ENCODE measurements around the gene PCARE. TPM values are rescaled to one million over a fixed set of nuclear protein-coding genes. Genes with fewer than 3 reads are reported as not detected.

Gene PCARE
- total RNA-seq, 1 experiment from 2014 or later: not detected

DNA sequence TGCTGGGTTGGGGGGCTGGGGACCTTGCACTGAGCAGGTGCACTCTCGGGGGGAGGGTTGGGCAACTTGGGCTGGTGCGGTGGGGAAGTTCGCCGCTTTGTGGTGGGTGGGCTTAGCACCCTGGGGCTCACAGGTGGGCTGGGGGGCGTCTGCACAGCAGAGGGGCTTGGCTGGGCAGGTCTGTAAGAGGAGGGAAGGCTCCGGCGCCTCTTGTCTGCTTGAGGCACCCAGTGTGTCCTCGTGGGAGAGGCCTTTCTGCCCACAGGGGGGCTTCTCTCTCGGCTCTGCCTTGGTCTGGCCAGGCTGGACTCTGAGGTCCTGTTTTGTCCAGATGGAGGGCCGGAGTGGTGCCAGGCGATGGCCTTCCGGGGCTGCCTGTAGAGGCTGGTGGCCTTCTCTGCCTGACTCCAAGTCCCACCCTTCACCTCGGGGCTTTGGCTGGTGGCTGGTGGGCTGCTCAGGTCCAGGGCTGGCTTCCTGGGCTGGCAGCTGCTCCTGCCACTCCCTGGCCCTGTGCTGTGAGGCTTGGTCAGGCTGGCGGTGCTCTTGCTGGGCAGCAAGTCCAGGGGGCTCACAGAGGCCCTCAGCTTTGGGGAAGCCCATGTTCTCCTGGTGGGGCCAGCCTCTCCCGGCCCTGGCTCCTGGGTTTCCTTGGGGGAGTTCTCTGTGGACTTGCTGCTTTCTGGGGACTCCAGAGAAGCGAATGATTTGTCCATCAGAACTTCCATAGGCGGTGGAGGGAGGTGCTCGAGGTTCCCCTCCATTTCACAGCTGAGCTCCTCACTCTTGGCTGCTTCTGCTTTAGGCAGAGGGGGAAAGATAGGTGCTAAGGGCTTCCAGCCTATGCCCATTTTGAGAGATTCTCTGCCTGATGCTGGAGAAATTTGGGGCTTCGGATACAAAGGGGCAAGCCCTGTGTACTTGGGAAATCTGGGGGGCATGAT lies 3.0 kb downstream of the PCARE start:
- Histone ChIP-seq H3K9me3 (no peaks in the 10 kb centered on the region), H3K4me3 (no peak overlapping the region), H3K27me3 (no peaks in the 10 kb centered on the region), H3K36me3 (no peaks in the 10 kb centered on the region)
- DNase-seq: no peak

DNA sequence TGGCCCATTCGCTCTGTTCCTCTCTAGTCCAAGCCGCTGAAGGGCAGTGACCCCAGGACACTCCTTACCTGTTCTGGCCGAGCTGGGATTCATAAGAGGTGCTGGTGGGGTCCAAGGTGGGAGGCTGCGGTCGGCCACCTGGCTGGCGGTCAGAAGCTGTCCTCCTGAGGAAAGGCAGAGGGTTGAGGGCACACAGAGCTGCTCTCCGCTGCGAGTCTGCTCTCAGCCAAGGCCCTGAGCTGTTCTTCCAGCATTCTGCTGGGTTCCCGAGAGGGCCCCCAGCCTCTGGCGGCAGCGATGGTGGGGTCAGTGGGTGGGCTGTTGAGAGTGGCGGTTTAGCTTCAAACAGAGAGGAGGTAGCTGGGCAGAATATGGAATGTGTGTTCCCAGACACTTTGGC lies 3.8 kb downstream of the PCARE start:
- no peaks in the 10 kb centered on the region for H3K36me3 ChIP-seq
- no peaks in the 10 kb centered on the region for H3K27me3 ChIP-seq
- H3K9me3 ChIP-seq: no peaks in the 10 kb centered on the region
- H3K4me3 ChIP-seq: no peak overlapping the region
- DNase-seq: no peak

GRCh38 chr2:29068513-29068912 lies 5.8 kb downstream of the PCARE start:
- H3K27me3 ChIP-seq: no peaks in the 10 kb centered on the region
- H3K36me3 ChIP-seq: no peaks in the 10 kb centered on the region
- no peaks in the 10 kb centered on the region for H3K9me3 ChIP-seq
- H3K4me3 ChIP-seq: no peak overlapping the region
- DNase-seq: no peak

- no peaks in the 10 kb centered on the region for H3K27me3 ChIP-seq
- no peaks in the 10 kb centered on the region for H3K36me3 ChIP-seq
- no peak overlapping the region for H3K4me3 ChIP-seq
- H3K9me3 ChIP-seq: no peaks in the 10 kb centered on the region
- no peak for DNase-seq
Observed at GRCh38 chr2:29066997-29067605, 7.2 kb downstream of the PCARE start.

DNA sequence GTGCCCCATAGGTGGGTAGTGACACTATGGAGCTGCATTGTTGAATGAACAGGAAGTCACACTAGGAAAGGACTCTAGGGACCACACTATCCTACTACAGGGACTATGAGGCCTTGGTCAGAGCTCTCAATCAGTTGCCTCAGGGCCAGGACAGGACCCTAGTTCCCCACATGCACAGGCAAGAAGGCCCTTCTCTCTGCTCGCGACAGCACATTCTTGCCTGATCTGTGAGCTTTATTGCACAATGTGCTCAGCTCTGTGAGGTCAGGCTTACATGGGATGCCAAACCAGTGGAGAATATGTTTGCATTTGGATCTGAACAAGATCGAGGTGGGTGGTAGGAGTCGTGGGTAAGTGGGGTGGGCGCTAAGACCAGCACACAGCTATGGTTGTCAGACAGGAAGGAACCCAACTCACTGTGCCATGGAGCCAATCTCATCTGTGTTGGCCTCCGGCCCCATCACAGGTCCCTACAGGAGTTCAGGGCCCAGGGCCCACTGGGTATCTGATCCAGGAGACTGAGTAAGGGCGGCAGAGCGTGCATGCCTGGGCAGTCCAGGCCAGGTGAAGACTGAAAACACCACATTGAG lies 8.0 kb downstream of the PCARE start:
- no peaks in the 10 kb centered on the region for H3K36me3 ChIP-seq
- DNase-seq: no peak

DNA sequence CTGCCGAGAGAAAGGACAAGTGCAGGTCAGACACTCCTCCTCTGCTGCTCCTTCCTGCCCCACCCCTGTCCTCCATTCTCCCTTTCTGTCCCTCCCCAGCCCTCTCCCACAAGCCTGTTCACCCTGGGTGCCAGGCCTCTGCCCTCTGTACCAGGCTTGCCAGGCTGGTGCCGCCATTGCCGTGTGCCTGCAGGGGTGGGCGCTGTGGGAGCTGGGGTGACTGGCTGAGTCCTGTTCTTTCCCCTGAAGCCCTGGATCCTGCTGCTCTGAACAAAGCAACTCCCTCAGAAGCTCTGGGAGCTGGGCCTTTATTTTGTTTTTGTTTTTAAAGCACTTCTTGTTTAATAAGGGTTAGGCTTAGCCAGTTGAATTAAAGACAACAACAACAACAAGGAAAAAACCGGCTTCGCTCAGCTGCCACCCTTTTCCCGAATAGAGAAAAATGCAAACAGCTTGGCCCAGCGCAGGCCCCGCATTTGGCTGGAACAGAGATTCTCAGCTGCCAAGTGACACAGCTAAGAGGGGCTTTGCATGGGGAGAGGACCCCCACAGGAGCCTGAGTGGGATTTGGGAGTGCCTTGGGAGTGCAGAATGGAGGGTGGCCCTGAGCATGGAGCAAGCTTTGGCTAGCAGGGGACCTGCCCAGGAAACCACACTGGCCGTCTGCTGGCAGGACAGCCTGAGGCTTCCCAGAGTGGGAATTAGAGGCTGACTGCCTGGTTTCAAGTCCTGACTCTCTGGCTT lies 9.1 kb downstream of the PCARE start:
- DNase-seq: no peak
- H3K36me3 ChIP-seq: no peaks in the 10 kb centered on the region
- no peaks in the 10 kb centered on the region for H3K9me3 ChIP-seq
- no peak overlapping the region for H3K4me3 ChIP-seq
- H3K27me3 ChIP-seq: no peaks in the 10 kb centered on the region

More for the DNA sequence above, 8.0 kb downstream of the PCARE start:
- no peaks in the 10 kb centered on the region for H3K9me3 ChIP-seq
- H3K27me3 ChIP-seq: no peaks in the 10 kb centered on the region
- no peak overlapping the region for H3K4me3 ChIP-seq

DNA sequence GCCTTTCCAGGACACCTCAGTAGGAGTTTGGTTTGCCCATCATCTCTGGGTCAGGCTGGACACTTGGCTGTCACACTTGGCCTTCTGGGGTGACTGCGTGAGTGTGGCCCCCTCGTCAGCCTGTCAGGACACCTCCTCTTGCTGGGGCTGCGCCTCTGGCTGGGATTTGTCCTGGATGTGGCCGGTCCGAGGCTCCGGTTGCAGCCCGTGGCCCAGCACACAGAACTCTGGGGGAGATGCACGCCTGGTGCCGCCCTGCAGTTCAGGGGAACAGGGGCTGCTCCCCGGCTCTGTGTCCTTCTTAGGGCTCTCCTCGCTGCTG lies 9.6 kb downstream of the PCARE start:
- Histone ChIP-seq H3K36me3 (no peaks in the 10 kb centered on the region), H3K4me3 (no peak overlapping the region), H3K9me3 (no peaks in the 10 kb centered on the region), H3K27me3 (no peaks in the 10 kb centered on the region)
- no peak for DNase-seq

DNA sequence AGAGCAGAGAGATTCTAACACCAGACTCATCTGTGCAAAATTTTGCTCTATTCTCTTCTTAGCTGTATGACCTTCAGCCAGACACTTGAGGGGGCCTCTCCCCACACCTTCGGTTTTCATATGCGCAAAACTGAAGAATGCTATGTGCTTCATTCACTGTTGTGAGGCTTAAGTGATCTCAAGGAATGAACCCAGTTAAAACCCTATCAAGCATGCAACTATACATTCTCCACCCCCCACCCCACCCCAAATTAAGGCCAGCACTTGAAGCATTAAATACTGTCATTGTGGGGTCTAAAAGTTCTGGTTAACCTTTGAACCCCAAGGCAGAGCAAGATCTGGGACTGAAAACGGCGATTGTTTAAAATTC lies 10.0 kb downstream of the PCARE start:
- H3K27me3 ChIP-seq: no peaks in the 10 kb centered on the region
- no peaks in the 10 kb centered on the region for H3K36me3 ChIP-seq
- no peaks in the 10 kb centered on the region for H3K9me3 ChIP-seq
- no peak overlapping the region for H3K4me3 ChIP-seq
- no peak for DNase-seq

- H3K9me3 ChIP-seq: no peaks in the 10 kb centered on the region
- no peaks in the 10 kb centered on the region for H3K27me3 ChIP-seq
- peak; percentile 83 for DNase-seq
- H3K36me3 ChIP-seq: no peaks in the 10 kb centered on the region
- H3K4me3 ChIP-seq: 0 out of 2 replicates have a peak overlapping the region, but pooled peaks have one; percentile 4
Observed at GRCh38 chr2:29063646-29064345, 10.5 kb downstream of the PCARE start.

GRCh38 chr2:29063056-29063455 lies 11.3 kb downstream of the PCARE start:
- DNase-seq: peak; percentile 69
- no peak overlapping the region for H3K4me3 ChIP-seq
- H3K36me3 ChIP-seq: no peaks in the 10 kb centered on the region
- no peaks in the 10 kb centered on the region for H3K27me3 ChIP-seq
- no peaks in the 10 kb centered on the region for H3K9me3 ChIP-seq

DNA sequence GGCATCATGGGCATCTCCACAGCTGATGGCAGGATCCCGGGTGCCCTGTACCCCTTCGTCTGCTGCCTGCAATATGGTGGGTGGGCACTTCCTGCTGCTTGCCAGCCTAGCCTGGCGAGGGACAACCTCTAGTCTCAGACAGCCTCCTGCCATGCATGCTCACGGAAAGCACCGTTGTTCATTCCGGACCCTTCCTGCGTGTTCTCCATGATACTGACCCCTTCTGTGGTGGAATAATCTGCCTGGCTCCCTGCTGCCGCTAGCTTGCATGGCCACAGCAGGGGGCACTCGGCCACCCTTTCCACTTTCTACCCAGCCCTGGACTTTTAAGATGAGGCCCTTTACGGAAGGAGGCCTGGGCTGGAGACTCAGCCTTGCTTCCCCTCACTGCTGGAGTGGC lies 12.0 kb downstream of the PCARE start:
- DNase-seq: no peak
- Histone ChIP-seq H3K27me3 (no peaks in the 10 kb centered on the region), H3K4me3 (no peak overlapping the region), H3K9me3 (no peaks in the 10 kb centered on the region), H3K36me3 (no peaks in the 10 kb centered on the region)

GRCh38 chr2:29061616-29062015 lies 12.7 kb downstream of the PCARE start:
- no peak for DNase-seq
- Histone ChIP-seq H3K9me3 (no peaks in the 10 kb centered on the region), H3K4me3 (no peak overlapping the region), H3K36me3 (no peaks in the 10 kb centered on the region), H3K27me3 (no peaks in the 10 kb centered on the region)

- no peaks in the 10 kb centered on the region for H3K36me3 ChIP-seq
- H3K9me3 ChIP-seq: no peaks in the 10 kb centered on the region
- H3K4me3 ChIP-seq: no peak overlapping the region
- DNase-seq: no peak
- no peaks in the 10 kb centered on the region for H3K27me3 ChIP-seq
Observed at GRCh38 chr2:29061176-29061575, 13.1 kb downstream of the PCARE start.

GRCh38 chr2:29060441-29060840 lies 13.9 kb downstream of the PCARE start:
- no peak overlapping the region for H3K4me3 ChIP-seq
- H3K9me3 ChIP-seq: no peaks in the 10 kb centered on the region
- DNase-seq: no peak
- no peaks in the 10 kb centered on the region for H3K36me3 ChIP-seq
- H3K27me3 ChIP-seq: no peaks in the 10 kb centered on the region

DNA sequence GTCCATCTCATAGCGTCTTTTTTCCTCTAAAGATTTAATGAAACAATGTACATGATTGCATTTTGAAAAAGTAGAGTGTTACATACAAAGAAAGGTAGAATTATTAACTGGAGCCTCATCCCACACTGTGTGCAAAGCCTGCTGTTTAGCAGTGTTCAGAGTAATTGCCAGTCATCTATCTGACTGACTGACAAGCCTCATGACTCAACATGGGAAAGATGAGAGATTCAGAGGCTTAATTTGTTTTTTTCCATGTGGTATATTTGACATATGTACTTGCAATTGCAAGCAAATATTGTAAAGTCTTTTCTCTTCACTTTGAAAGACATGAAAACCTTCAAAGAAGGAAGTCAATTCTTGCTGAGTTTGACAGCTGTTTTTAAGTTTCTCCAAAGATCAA lies 14.7 kb downstream of the PCARE start:
- Histone ChIP-seq H3K27me3 (no peaks in the 10 kb centered on the region), H3K9me3 (no peaks in the 10 kb centered on the region), H3K36me3 (no peaks in the 10 kb centered on the region), H3K4me3 (no peak overlapping the region)
- DNase-seq: no peak

DNA sequence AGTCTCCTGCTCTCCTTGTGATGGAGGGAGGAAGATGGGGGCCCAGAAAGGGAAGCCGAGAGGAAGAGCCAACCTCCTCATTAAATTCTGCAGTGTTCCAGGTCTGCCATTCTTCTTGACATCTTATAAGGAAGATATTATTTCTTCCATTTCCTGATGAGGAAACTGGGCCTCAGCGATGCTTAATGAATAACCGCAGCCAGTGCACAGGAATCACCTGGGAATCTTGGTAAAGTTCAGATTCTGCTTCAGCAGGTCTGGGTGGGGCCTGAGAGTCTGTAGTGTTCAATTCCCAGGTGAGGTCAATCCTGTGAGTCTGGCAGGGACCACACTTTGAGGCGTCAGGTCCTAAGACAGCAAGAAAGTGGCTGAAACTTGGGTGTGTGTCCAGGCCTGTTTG lies 17.3 kb downstream of the PCARE start:
- no peaks in the 10 kb centered on the region for H3K36me3 ChIP-seq
- DNase-seq: no peak
- H3K9me3 ChIP-seq: no peaks in the 10 kb centered on the region
- no peaks in the 10 kb centered on the region for H3K27me3 ChIP-seq
- H3K4me3 ChIP-seq: no peak overlapping the region

DNA sequence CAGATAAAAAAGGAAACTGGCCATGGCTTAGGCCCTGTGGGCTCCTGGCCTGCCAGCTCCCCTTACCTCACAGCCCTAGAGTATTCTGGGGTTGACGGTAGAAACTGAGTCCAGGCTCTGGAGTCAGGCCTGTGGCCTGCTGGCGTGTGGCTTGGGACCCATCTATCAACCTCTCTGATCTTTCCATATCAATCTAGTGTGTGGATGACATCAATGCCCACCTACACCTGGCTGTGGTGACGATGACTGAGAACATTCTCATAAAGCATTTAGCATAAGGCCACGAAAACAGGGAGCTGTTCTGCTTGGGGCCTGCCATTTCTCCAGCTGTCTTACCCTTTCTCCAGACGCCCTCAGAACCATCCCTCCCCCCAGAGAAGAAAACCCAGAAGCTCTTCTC lies 17.9 kb downstream of the PCARE start:
- H3K9me3 ChIP-seq: no peaks in the 10 kb centered on the region
- H3K27me3 ChIP-seq: no peaks in the 10 kb centered on the region
- no peak for DNase-seq

More for the DNA sequence above, 17.9 kb downstream of the PCARE start:
- H3K36me3 ChIP-seq: no peaks in the 10 kb centered on the region
- no peak overlapping the region for H3K4me3 ChIP-seq

Data from MG63 (cell line).